GM21381 (cell line): ENCODE results near the gene BBOF1.

Experiments
- ATAC-seq: cut with Tn5 transposase; IDR thresholded peaks from one replicate; pipeline ENCODE4 v1.9.1; 2021; ENCODE audit warnings: mild to moderate bottlenecking, moderate library complexity; ENCODE audit not compliant: unreplicated experiment

Gene BBOF1

DNA sequence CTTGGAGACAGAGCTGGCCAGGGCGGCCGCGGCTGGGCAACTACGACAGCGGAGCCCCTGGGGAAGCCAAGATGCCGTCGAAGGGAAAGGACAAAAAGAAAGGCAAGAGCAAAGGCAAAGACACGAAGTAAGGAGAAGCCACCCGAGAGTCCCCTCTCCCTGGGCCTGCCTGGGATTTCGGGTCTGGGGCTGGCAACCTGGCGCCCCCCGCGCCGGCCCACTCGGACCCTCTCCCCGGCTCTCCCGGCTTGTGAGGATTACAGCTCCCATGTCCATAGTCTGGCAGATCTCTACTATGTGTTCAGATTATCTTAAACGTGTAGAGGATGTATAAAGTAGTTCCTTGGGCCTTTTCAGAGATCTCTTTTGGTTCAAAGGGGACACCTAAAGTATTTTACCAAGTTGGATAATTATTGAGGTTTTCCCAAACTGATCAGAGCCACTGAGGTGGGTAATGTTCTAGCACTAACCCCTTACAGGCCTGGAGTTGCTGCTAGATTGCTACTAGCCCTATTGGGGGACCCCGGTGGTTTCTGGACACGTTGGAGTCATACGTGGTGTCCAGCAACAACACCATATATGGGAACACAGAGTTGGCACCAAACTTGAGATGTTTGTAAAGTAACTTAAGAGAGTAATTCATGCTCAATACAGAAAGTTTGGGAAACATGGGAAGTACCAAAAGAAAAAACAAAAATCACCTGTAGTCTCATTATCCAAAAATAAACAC, 424 bp downstream of the BBOF1 start:
- ATAC-seq = no peak

DNA sequence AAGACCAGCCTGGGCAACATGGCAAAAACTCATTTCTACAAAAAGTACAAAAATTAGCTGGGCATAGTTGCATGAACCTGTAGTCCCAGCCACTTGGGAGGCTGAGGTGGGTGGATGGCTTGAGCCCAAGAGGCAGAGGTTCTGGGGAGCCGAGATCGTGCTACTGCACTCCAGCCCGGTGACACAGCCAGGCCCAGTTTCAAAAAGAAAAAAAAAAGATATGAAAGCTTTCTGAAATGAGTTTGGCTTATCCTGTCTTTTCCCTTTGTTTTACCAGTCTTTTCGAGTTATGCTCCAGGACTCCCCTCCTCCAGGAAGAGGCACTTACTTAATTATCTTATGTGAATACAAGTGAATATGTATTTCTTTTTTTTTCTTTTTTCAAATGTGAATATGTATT, 3.2 kb downstream of the BBOF1 start:
- ATAC-seq = no peak

DNA sequence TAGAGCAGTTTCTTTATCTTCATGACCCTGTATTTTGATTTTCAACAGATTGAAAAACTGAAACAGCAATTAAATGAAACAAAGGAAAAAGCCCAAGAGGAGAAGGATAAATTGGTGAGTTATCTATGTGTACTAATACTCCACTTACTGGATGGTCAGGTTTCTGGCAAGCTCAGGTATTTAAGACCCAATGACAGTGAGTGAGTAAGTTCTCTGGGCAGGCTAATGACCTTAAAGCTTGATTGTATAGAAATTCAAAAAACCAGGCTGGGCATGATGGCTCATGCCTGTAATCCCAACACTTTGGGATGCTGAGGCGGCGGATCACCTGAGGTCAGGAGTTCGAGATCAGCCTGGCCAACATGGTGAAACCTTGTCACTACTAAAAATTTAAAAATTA, 10.0 kb downstream of the BBOF1 start:
- ATAC-seq = no peak

DNA sequence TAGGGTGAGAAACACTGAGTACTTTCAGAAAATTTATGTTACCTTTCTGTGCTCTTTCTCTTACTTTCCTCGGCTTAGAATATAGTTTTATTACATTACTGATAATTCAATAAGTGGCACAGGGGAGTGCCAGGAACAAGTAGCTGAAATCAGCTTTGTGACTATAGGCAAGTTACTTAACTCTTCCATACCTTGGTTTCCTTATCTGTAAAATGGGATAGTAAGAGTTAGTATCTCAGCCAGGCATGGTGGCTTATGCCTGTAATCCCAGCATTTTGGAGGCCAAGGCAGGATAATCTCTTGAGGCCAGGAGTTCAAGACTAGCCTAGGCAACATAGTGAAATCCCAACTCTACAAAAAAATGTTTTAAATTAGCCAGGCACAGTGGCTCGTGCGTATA, 15.4 kb downstream of the BBOF1 start:
- ATAC-seq = no peak

DNA sequence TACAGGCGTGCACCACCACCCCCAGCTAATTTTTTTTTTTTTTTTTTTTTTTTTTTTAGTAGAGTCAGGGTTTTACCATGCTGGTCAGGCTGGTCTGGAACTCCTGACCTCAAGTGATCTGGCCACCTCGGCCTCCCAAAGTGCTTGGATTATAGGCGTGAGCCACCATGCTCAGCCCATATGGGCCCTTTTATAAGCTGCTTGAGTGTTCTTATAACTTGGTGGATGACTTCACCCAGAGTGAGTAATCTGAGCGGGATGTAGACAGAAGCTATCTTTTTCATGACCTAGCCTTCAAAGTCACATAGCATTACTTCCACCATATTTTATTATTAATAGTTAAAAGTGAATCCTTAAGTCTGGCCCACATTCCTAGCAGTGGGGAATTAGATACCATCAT, 16.4 kb downstream of the BBOF1 start:
- ATAC-seq = no peak

DNA sequence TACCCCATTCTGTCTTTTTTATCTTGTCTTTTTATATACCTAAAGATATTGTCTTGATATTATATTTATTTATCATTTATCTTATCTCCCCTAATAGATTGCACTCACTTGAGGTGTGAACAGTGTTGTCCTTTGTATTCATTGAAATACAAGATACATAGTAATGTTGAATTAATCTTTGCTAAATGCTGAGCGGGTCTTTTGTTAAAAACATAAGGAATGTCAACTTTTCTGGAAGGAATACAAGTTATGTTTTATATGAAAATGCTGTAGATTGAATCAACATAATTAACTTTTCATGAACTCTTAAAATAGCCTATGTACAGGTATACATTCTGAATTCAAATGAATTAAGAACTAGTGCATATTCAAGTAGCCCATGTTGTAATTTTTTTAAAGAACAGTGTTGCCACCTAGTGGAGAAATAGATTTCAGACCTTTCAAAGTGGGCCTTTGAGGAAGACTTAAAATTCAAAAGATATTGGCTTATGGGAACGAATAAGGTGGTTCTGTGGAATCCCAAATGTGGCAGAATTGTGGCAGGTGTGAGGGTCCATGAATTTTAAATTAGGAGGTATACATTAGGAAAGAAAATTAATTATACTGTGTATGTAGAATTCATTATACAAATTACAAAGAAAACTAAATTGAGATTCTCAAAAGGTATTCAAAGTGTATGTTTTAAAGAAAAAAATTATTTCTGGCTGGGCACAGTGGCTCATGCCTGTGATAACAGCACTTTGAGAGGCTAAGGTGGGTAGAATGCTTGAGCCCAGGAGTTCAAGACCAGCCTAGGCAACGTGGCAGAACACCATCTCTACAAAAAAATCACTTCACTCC, 19.1 kb downstream of the BBOF1 start:
- ATAC-seq = no peak

DNA sequence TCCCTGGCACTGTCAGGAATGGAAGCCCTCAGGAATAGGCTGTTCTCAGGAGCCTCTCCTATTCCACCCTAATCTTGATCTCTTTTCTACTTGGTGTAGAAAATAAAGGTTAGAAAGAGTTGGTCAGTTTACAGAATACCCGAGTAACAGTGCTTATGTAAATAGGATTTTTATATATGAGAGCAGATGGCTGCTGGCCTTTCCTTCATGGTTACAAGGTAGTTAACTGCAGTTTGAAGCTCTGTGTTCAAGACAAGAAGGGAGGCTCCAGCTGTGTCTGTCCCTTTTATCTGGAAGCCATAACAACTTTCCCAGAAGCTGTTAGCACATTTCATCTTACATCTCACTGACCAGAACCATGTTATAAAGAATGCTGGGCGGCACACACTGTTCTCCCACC, 23.1 kb downstream of the BBOF1 start:
- no peak for ATAC-seq

DNA sequence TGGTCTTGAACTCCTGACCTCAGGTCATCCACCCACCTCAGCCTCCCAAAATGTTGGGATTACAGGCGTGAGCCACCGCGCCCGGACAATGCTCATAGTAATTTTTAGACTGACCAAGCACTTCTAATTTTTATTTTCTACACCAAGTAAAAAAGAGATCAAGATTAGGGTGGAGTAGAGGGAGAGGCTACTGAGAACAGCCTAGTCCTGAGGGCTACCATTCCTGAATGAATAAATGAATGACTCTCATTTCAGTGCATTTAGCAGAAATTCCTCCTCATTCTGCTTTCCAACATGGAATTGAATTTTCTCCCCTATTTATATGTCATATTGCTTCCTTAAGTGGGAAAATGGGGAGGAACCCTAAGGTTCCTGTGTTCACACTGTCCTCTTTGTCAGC, 26.4 kb downstream of the BBOF1 start:
- no peak for ATAC-seq

DNA sequence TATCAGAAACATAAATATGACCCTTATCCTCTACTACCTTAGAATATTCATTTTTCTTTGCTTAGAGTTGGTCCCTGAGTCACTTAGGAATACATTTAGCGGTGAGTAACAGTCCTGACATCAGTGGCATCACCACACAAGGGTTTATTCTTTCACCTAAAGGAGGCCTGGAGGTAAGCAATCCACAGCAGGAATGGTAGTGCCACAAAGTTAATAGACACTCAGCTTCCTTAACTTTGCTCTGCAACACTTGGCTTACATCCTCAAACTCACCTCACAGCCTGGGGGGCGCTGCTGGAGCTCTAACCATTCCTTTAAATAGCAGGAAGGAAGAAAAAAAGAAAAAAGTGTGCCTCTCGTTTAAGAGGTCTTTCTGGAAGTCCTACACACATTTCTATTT, 29.1 kb downstream of the BBOF1 start:
- ATAC-seq = no peak

DNA sequence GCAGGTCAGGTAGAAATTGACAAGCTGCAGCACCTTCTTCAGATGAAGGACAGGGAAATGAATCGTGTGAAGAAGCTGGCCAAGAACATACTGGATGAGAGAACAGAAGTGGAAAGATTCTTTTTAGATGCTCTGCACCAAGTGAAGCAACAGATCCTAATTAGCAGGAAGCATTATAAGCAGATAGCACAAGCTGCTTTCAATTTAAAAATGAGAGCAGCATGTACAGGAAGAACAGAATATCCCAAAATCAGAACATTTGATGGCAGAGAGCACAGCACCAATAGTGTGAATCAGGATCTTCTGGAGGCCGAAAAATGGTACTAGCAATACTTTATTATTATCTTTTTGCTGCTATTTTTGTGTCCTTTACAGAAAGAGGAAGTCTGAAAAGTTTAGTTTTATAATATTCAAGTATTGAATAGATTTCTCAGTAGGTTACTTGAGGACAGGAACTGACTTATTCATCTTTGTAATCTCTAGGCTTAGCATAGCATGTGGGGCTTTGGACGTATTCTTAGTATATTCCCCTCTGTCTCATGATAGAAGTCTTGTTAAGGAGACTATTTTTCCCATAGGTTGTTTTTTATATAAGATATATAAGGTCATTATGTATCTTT, 30.8 kb downstream of the BBOF1 start:
- no peak for ATAC-seq

DNA sequence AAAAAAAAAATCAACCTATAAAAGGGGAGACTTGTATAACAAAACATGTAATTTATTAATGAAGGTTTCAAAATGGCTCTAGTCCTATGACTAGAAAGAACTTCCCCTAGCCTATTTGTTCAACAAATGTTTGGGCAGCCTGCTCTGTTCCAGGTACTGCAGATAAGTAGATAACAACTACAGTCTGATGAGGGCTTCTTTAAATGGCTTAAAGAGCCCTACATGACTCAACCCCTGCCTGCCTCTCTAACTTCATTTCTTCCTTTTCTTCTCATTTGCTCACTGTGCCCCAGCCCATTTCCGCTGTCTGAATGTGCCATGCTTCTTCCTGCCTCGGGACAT, 43.6 kb downstream of the BBOF1 start:
- ATAC-seq = no peak

DNA sequence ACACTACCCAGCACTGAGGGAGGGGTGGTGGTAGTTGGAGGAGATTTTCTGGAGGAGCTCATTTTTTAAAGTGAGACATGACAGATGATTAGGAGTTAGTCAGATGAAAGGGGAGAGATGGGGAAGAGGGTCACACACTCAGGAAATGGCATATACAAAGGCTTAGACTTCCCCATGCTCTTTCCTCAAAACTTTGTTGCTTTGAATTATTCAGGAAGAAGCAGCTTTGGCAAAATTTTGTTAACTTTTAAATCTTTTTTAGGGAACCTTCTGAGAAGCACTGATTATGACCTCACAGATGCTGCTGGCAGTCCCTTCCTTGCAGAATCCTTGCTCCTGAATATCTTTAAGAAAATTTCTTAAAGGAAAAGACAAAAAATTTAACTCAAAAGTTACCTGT, 45.3 kb downstream of the BBOF1 start:
- no peak for ATAC-seq

DNA sequence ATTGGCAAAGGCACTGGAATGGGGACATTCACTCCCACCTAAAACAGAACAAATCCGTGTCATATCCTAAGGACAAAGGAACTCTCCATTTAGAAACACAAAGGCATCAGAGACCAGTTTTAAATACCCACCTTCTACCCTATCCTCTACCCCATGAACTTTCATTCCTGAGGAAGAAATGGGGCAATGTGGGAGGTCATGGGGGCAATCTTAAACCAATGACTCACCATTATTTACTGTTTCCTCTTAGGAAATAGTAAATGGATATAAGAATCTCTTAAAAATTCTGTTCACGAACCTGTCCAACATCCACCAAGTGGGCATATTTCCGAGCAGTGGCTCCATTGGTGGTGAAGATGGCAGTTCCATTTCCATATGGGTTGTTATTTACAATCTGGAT, 45.7 kb downstream of the BBOF1 start:
- no peak for ATAC-seq

DNA sequence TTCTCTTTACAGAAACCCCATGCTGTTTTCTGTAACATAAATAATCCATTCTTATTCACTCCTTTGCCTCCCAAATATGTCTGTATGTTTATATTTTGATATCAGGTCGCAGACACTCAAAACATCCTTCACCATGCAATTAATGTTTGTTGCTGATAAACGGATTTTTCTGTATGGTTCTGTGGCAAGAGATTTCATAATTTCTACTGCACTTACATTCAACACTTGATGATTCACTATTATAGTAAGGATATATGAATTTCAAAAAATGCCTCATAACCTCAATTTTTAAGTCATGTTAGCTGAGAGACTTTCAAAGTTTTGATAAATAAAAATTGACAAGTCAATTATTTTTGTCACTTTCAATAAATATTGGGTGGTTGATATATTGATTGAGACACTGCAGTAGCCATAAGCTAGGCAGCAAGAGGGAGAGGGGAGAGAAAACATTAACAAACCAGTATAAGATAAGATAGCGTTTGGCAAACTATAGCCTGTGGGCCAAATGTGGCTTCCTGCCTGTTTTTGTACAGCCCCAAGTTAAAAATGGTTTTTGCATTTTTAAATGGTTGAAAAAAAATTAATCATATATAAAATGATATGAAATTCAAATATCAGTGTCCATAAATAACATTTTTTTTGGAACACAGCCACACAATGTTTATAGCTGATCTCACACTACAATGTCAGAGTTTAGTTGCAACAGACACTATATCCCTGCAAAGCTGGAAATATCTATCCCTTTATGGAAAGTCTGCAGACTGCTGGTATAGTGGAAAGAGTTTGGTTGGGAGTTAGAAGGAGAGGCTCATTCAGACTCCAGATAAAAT, 46.8 kb downstream of the BBOF1 start:
- no peak for ATAC-seq

DNA sequence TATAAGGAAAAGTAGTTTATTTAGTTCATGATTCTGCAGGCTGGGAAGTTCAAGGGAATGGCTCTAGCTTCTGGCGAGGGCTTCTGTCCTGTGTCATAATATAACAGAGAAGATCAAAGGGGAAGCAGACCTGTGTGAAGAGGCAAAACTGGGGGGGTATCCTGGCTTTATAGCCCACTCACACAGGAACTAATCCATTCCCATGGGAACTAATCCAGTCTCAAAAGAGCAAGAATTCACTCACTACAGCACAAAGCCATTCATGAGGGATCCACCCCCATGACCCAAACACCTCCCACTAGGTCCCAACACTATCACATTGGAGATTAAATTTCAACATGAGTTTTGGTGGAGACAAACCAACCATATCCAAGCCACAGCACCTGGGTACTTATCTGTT, 58.3 kb downstream of the BBOF1 start:
- no peak for ATAC-seq

DNA sequence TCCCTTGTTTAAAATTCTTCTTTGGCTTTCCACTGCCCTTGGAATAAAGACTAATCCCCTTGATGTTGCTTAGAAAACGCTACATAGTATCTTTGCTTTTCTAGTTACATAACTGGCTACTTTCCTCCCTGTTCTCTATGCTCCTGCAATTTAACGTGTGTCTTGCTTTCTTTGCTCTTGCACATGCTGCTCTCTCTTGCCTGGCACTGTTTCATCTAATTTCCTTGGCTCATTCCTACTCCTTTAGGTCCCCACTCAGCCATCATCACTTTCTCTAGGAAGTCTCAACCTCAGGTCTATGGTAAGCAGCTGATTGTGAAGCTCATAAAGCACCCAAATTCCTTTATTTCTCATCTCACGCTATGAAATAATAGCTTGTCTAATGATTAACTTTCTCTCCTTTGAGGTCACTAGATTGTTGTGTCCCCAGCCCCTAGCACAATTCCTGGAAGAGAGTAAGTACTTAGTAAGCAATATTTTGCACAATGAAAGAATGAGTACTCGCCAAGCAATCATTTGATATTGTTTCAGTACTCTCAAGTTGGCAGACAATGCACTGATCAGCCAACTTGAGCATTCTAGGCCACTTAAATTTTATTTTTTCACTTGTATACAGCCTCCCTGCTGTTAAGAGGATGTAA, 61.8 kb downstream of the BBOF1 start:
- no peak for ATAC-seq

DNA sequence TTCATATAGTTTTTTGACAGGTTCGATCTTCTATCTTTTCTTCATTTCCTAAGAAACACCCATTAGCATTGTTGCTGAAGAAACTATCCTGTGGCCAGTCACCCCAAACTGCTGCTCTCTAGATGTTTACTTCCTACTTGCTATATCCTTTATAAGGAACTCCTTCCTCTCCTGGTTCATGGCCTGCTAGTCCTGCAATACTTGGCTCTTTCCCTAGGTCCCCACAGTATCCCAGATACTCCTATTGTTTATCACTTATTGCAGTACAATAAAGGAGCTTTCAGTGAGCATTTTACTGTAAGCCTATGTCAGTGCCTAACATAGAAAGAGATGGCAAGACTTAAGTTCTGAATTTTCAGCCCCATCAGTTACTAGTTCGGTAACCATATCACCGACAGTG, 62.3 kb downstream of the BBOF1 start:
- no peak for ATAC-seq

DNA sequence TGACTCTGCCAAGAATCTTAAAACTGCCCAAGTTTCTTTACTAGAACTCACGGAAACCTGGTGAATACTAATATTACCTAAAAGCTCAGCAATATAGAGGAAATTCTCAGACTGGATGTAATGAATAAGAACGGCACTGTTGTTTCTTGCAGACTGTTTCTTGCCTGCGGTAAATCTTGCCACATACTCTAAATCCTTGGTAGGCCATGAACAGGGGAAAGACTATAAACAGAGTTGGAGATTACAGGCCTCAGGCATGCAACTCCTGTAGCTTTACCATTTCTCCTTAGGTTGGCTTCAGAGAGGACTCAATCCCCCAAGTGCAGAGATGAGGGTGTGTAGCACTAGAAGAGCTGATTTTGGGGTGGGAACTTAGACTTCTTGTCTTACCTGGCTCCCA, 64.0 kb downstream of the BBOF1 start:
- no peak for ATAC-seq

DNA sequence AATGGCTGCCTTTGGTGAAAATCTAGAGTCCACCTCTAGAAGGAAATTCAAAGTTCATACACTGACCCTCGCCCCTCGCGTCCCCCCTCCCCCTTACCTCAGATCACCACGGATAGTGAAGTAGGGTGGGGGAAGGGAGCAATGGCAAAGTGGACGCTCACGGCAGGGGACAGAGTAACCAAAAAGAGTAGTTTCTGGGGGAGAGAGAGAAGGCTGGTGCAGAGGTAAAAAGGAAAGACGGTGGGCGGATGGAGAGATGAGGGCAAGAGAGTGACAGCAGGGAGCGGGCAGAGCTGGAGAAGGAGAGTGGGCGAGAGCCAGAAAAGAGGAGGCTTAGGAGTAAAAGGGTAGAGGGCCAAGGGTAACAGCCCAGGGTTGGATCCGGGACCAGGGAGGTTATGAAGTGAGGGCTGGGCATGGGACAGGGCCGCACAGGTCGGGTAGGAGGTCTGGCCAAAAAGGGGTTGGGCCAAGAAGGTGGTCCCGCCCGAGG, 64.7 kb downstream of the BBOF1 start:
- ATAC-seq = no peak

DNA sequence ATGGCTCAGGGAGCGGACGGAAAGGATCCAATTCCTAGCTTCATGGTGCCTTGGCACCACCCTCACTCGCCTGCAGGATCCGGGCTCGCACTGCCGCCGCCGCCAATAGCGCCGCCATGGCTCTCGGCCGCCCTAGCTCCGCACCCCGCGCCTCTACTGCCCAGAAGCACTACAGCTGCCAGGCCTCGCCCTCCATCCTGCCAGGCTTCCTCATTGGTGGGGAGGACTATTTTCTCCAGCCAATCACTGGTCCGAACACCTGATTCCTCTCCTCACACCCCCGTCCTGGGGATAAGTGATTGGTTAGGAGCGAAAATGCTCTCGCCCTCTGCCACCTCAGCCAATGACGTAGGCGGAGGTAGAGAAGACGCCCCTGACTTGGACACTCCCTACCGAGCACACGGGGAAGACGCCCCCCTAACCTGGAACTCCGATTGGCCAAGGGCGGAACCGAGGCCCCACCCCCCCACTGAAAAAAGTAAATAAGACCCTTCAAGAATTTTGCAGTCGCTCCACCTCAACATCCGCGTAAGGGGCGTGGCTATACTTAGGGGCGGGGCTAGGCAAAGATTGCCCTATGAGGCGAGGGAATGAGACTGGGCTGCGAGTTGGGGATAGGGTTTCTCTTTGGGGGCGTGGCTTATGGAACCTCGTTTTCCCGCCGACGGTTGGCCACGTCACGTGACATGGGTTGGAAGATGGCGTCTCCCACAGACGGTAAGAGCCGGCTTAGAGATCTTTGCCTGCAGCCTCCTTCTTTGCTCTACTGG, 65.3 kb downstream of the BBOF1 start, which contains the start of the genes ALDH6A1 and LIN52:
TSS of gene ALDH6A1 (minus strand) at position 177 of the 770 bp plus-strand sequence. CDS start at position 118, 59 bp downstream.
TSS of gene LIN52 (plus strand) at position 680 of the 770 bp plus-strand sequence. CDS start at position 699, 19 bp downstream.
- ATAC-seq = peak; percentile 92
